Neural crest cell (in vitro differentiated cells): ENCODE data around the gene NFIA. TPM values are rescaled to one million over a fixed set of nuclear protein-coding genes. Genes with fewer than 3 reads are reported as not detected.

ENCODE experiments used
- DNase-seq: peaks from one replicate; pipeline ENCODE4 v3.0.0; 2021; ENCODE audit warnings: low read depth, mixed read lengths, low spot score
- H3K27ac Mint-ChIP-seq: one replicate; pipeline ENCODE4 v1.8.0; 2021; ENCODE audit warnings: mild to moderate bottlenecking, mixed read lengths; ENCODE audit not compliant: unreplicated experiment
- H3K27me3 Mint-ChIP-seq: 2 replicates; pipeline ENCODE4 v1.8.0; 2021; ENCODE audit warnings: low read depth, mild to moderate bottlenecking, mixed read lengths
- H3K36me3 Mint-ChIP-seq: 2 replicates; pipeline ENCODE4 v1.8.0; 2021; ENCODE audit warnings: low read depth, mild to moderate bottlenecking, mixed read lengths
- H3K4me1 Mint-ChIP-seq: 2 replicates; pipeline ENCODE4 v1.8.0; 2021; ENCODE audit warnings: mixed read lengths
- H3K4me3 Mint-ChIP-seq: one replicate; pipeline ENCODE4 v1.8.0; 2021; ENCODE audit warnings: mild to moderate bottlenecking, mixed read lengths
- H3K9me3 Mint-ChIP-seq: 2 replicates; pipeline ENCODE4 v1.8.0; 2021; ENCODE audit warnings: mixed read lengths
- CTCF ChIP-seq: fragments of 200-600 bp; sonication (generic); conservative IDR thresholded peaks from 2 replicates; pipeline ENCODE4 v1.5.0; 2021; ENCODE audit warnings: antibody characterized with exemption, mild to moderate bottlenecking
- total RNA-seq: library from RNA; stranded (reverse); gene quantifications from 2 replicates; pipeline ENCODE4 v1.2.1, GENCODE V29; 2021

The NFIA gene
- total RNA-seq, 1 donor from 2014 or later, result 3.4 TPM

- peaks cover 6% of the 10 kb centered on the region for H3K27me3 Mint-ChIP-seq
- H3K9me3 Mint-ChIP-seq, result no peaks in the 10 kb centered on the region
- no peak overlapping the region for H3K4me3 Mint-ChIP-seq
- no peak for TF ChIP-seq CTCF
- no peaks in the 10 kb centered on the region for H3K36me3 Mint-ChIP-seq
- no peak for DNase-seq
- no peak overlapping the region for H3K27ac Mint-ChIP-seq
- H3K4me1 Mint-ChIP-seq, result peaks cover 27% of the 10 kb centered on the region
These were observed 188.5 kb downstream of the NFIA start for GRCh38 chr1:61270761-61271411.

GRCh38 chr1:61271412-61271789 is 189.0 kb downstream of the NFIA start:
- Mint-ChIP-seq H3K4me3 (no peak overlapping the region), H3K27ac (no peak overlapping the region), H3K27me3 (peaks cover 6% of the 10 kb centered on the region), H3K4me1 (peaks cover 27% of the 10 kb centered on the region), H3K36me3 (no peaks in the 10 kb centered on the region), H3K9me3 (no peaks in the 10 kb centered on the region)
- TF ChIP-seq CTCF, result no peak
- no peak for DNase-seq

GRCh38 chr1:61273167-61273705 is 190.9 kb downstream of the NFIA start:
- no peak for TF ChIP-seq CTCF
- H3K36me3 Mint-ChIP-seq, result no peaks in the 10 kb centered on the region
- DNase-seq, result no peak
- H3K9me3 Mint-ChIP-seq, result no peaks in the 10 kb centered on the region
- H3K27ac Mint-ChIP-seq, result no peak overlapping the region
- no peak overlapping the region for H3K4me3 Mint-ChIP-seq
- peaks cover 19% of the 10 kb centered on the region for H3K4me1 Mint-ChIP-seq
- peaks cover 6% of the 10 kb centered on the region for H3K27me3 Mint-ChIP-seq

GRCh38 chr1:61273861-61274260 is 191.5 kb downstream of the NFIA start:
- no peak overlapping the region for H3K4me3 Mint-ChIP-seq
- no peaks in the 10 kb centered on the region for H3K9me3 Mint-ChIP-seq
- H3K27me3 Mint-ChIP-seq, result peaks cover 6% of the 10 kb centered on the region
- no peak for TF ChIP-seq CTCF
- no peak for DNase-seq
- H3K4me1 Mint-ChIP-seq, result peaks cover 12% of the 10 kb centered on the region
- H3K27ac Mint-ChIP-seq, result no peak overlapping the region
- H3K36me3 Mint-ChIP-seq, result no peaks in the 10 kb centered on the region

GRCh38 chr1:61274939-61275338 is 192.6 kb downstream of the NFIA start:
- no peak for TF ChIP-seq CTCF
- H3K27ac Mint-ChIP-seq, result no peak overlapping the region
- DNase-seq, result no peak
- no peaks in the 10 kb centered on the region for H3K9me3 Mint-ChIP-seq
- H3K36me3 Mint-ChIP-seq, result no peaks in the 10 kb centered on the region
- no peak overlapping the region for H3K4me3 Mint-ChIP-seq
- peaks cover 5% of the 10 kb centered on the region for H3K27me3 Mint-ChIP-seq
- peaks cover 7% of the 10 kb centered on the region for H3K4me1 Mint-ChIP-seq
